Measurements from ENCODE around the gene RALGDS.
A peak's percentile ranks its signal among the peaks of the same experiment; 100 is the strongest.

The RALGDS gene

DNA sequence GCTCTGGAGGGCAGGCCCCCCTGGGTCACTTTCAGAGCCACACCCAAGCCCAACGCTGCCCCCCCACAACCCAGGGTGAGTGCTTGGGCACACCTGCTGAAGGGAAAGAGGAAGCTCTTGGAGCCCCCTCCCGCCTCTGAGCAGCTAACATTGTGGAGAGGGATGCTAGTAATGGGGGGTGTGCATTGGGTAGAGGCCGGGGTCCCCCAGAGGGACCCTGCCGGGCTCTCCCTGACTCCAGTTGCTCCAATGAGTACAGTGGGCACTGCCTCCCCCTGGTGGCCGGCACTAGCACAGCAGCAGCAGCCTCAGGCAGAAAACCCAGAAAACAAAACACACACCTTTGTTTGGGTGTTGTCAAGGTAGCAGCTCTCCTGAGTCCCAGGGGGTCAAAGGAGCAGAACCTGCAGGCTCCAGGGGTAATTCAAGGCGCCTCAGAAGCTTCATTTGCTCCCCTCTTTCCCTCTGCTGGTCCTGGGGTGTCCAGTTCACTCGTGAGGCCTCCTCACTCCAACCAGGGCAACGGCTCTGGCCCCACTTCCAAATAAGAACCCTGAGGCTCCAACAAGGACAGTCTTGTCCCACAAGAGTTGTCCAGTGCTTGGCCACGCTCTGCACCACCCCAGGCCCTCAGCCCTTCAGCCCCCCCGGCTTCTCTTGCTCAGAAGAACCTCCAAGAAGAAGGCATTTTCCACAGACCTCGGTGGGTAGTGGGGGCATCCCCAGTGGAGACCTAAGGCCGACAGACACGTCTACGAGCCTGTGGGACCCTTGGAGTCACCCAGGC lies 26.6 kb upstream of the RALGDS start:
- TF ChIP-seq, protein P1, sequence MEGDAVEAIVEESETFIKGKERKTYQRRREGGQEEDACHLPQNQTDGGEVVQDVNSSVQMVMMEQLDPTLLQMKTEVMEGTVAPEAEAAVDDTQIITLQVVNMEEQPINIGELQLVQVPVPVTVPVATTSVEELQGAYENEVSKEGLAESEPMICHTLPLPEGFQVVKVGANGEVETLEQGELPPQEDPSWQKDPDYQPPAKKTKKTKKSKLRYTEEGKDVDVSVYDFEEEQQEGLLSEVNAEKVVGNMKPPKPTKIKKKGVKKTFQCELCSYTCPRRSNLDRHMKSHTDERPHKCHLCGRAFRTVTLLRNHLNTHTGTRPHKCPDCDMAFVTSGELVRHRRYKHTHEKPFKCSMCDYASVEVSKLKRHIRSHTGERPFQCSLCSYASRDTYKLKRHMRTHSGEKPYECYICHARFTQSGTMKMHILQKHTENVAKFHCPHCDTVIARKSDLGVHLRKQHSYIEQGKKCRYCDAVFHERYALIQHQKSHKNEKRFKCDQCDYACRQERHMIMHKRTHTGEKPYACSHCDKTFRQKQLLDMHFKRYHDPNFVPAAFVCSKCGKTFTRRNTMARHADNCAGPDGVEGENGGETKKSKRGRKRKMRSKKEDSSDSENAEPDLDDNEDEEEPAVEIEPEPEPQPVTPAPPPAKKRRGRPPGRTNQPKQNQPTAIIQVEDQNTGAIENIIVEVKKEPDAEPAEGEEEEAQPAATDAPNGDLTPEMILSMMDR (IDR thresholded peaks at IDR 0.05; ENCODE audit: control extremely low read depth, extremely low read depth, low read depth, missing control alignments) = peak; percentile 96
- peak; percentile 83 for DNase-seq (ENCODE audit: extremely low spot score)
- CTCF ChIA-PET = interaction anchor here (0.7 to 10.7 kb wide), 26 partner anchors 9 to 208 kb away, joined by 3 to 473 read pairs (median 5); partner anchors contain the start of genes GBGT1, GTF3C5, RALGDS and SURF1
- POLR2A ChIA-PET = interaction anchor here (1.2 to 1.4 kb wide), 2 partner anchors 25 to 29 kb away, joined by 3 to 7 read pairs; no protein-coding TSS in a partner anchor

GRCh38 chr9:133146746-133147411 lies 25.8 kb upstream of the RALGDS start:
- POLR2A ChIA-PET = interaction anchor here (1.2 to 1.4 kb wide), 2 partner anchors 24 to 28 kb away, joined by 3 to 7 read pairs; no protein-coding TSS in a partner anchor

DNA sequence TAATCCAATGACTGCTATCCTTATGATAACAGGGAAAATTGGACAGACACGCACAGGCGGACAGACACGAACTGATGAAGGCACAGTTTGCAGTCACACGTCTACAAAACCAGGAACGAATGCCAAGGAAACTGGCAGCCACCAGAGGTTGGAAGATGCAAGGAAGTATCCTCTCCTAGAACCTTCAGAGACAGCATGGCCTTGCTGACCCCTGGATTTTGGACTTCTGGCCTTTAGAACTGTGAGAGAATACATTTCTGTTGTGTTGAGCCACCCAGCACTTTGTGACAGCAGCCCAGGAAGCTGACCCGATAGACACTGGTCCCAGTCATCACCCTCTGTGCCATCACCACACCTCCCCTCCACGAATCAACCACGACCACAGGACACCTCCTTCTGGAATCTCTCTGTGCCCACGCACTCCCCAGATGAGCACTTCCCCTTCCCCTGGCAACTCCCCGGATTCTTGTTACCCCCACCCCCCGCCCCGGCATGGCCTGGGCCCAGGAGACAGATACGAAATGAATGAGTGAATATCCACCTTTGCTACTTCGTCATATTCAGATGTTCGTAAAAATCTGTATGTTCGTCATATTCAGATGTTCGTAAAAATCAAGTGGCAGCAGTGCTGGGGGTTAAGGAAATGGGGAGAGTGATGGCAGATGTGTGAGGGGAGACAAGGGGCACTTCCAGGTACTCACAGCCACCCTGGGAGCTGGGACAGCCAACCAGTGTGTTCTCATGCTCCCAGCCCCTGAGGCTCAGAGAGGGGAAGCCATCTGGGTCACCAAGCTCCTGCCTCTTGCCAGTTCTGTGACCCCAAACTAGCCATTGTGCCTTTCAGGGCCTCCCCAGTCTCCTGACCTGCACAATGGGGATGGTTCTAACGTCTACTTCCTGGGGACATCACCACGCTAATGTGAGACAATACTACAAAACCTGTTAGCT lies 24.1 kb upstream of the RALGDS start:
- TF ChIP-seq, protein P1 (IDR thresholded peaks at IDR 0.05; ENCODE audit: control extremely low read depth, extremely low read depth, low read depth, missing control alignments) = no peak
- POLR2A ChIA-PET = interaction anchor here (0.6 to 2.0 kb wide), 5 partner anchors 12 to 115 kb away, joined by 3 to 11 read pairs (median 4); partner anchors contain the start of gene GTF3C5
- CTCF ChIA-PET = interaction anchor here (0.8 to 10.7 kb wide), 23 partner anchors 13 to 341 kb away, joined by 3 to 473 read pairs (median 8); partner anchors contain the start of genes GBGT1, GTF3C5 and RALGDS
- DNase-seq (ENCODE audit: extremely low spot score) = no peak

More at GRCh38 chr9:133146746-133147411, 25.8 kb upstream of the RALGDS start:
- no peak for DNase-seq (ENCODE audit: extremely low spot score)
- TF ChIP-seq, protein P1 (IDR thresholded peaks at IDR 0.05; ENCODE audit: control extremely low read depth, extremely low read depth, low read depth, missing control alignments) = no peak
- CTCF ChIA-PET = interaction anchor here (0.7 to 10.7 kb wide), 26 partner anchors 8 to 209 kb away, joined by 3 to 473 read pairs (median 5); partner anchors contain the start of genes GBGT1, GTF3C5, RALGDS and SURF1

GRCh38 chr9:133144142-133144903 lies 23.3 kb upstream of the RALGDS start:
- TF ChIP-seq, protein P1 (IDR thresholded peaks at IDR 0.05; ENCODE audit: control extremely low read depth, extremely low read depth, low read depth, missing control alignments) = peak; percentile 96
- DNase-seq (ENCODE audit: extremely low spot score) = peak; percentile 89
- ChIA-PET POLR2A (interaction anchor here (0.6 to 2.0 kb wide), 7 partner anchors 9 to 114 kb away, joined by 3 to 11 read pairs (median 4); partner anchors contain the start of gene GTF3C5), CTCF (interaction anchor here (0.6 to 10.7 kb wide), 28 partner anchors 13 to 340 kb away, joined by 3 to 473 read pairs (median 6); partner anchors contain the start of genes GBGT1, GTF3C5 and RALGDS)

GRCh38 chr9:133143639-133144141 lies 22.6 kb upstream of the RALGDS start:
- TF ChIP-seq, protein P1 (IDR thresholded peaks at IDR 0.05; ENCODE audit: control extremely low read depth, extremely low read depth, low read depth, missing control alignments) = no peak
- POLR2A ChIA-PET = interaction anchor here (0.8 to 2.0 kb wide), 6 partner anchors 8 to 113 kb away, joined by 3 to 11 read pairs (median 4); partner anchors contain the start of gene GTF3C5
- CTCF ChIA-PET = interaction anchor here (0.6 to 10.7 kb wide), 27 partner anchors 13 to 341 kb away, joined by 3 to 473 read pairs (median 6); partner anchors contain the start of genes GBGT1, GTF3C5 and RALGDS
- DNase-seq (ENCODE audit: extremely low spot score) = no peak
